Measurements from ENCODE around the gene CELSR1.
"Not testable (repeated sequence)": the region's sequence is repeated elsewhere in the genome, so short reads cannot be mapped to it uniquely, and the experiment has no call there.

CELSR1 gene

GRCh38 chr22:46511151-46512038 is 26.0 kb downstream of the CELSR1 start:
- no peak for DNase-seq (ENCODE audit: low spot score)

- no peak for DNase-seq (ENCODE audit: low spot score)
Observed at GRCh38 chr22:46509416-46510089, 27.9 kb downstream of the CELSR1 start.

- peak; percentile 63 for DNase-seq (ENCODE audit: low spot score)
Observed at GRCh38 chr22:46508491-46508999, 28.9 kb downstream of the CELSR1 start.

GRCh38 chr22:46507451-46508425 is 29.7 kb downstream of the CELSR1 start:
- DNase-seq (ENCODE audit: low spot score): no peak

GRCh38 chr22:46504584-46504983 is 32.8 kb downstream of the CELSR1 start:
- no peak for DNase-seq (ENCODE audit: low spot score)

- no peak for DNase-seq (ENCODE audit: low spot score)
Observed at GRCh38 chr22:46502440-46503175, 34.8 kb downstream of the CELSR1 start.

- DNase-seq (ENCODE audit: low spot score): no peak
Observed at GRCh38 chr22:46501701-46502100, 35.7 kb downstream of the CELSR1 start.

- DNase-seq (ENCODE audit: low spot score): not testable (repeated sequence)
Observed at GRCh38 chr22:46501265-46501664, 36.2 kb downstream of the CELSR1 start.

GRCh38 chr22:46500201-46500600 is 37.2 kb downstream of the CELSR1 start:
- DNase-seq (ENCODE audit: low spot score): peak; percentile 92

- DNase-seq (ENCODE audit: low spot score): no peak
Observed at GRCh38 chr22:46499805-46500189, 37.6 kb downstream of the CELSR1 start.

GRCh38 chr22:46491946-46492345 is 45.5 kb downstream of the CELSR1 start:
- DNase-seq (ENCODE audit: low spot score): no peak

GRCh38 chr22:46490538-46490937 is 46.9 kb downstream of the CELSR1 start:
- DNase-seq (ENCODE audit: low spot score): no peak

GRCh38 chr22:46486996-46487717 is 50.3 kb downstream of the CELSR1 start:
- no peak for DNase-seq (ENCODE audit: low spot score)

- no peak for DNase-seq (ENCODE audit: low spot score)
Observed at GRCh38 chr22:46484861-46485595, 52.4 kb downstream of the CELSR1 start.

- no peak for DNase-seq (ENCODE audit: low spot score)
Observed at GRCh38 chr22:46484156-46484860, 53.1 kb downstream of the CELSR1 start.

GRCh38 chr22:46483353-46483752 is 54.1 kb downstream of the CELSR1 start:
- DNase-seq (ENCODE audit: low spot score): no peak

GRCh38 chr22:46482056-46482675 is 55.3 kb downstream of the CELSR1 start:
- no peak for DNase-seq (ENCODE audit: low spot score)

GRCh38 chr22:46481386-46481785 is 56.0 kb downstream of the CELSR1 start:
- no peak for DNase-seq (ENCODE audit: low spot score)

GRCh38 chr22:46480396-46480795 is 57.0 kb downstream of the CELSR1 start:
- DNase-seq (ENCODE audit: low spot score): no peak
